ENCODE measurements around the gene PEX14.

GRCh38 chr1:10430216-10431069, 44.3 kb upstream of the PEX14 start, which contains the start of gene CENPS:
- TF ChIP-seq TAF1 (IDR thresholded peaks at IDR 0.05; ENCODE audit: control insufficient read depth, extremely low read depth, insufficient read depth, low read length, severe bottlenecking) (peak; percentile 29), RBM39 (optimal IDR thresholded peaks at IDR 0.05; ENCODE audit: low read depth, low read length) (no peak), E2F5 (CRISPR knock-in tag; IDR thresholded peaks at IDR 0.05) (peak; percentile 99), MYBL2 (IDR thresholded peaks at IDR 0.05; ENCODE audit: low read depth) (no peak), MYBL2 (CRISPR knock-in tag; IDR thresholded peaks at IDR 0.05; ENCODE audit: borderline replicate concordance) (0 out of 2 replicates have a peak, but pooled peaks have one; percentile 38), SP1 (CRISPR knock-in tag; IDR thresholded peaks at IDR 0.05) (peak; percentile 94), MAFK (IDR thresholded peaks at IDR 0.05; ENCODE audit: low read length) (no peak)
